ENCODE data around the gene BMP8B.
"Not testable (repeated sequence)": the region's sequence is repeated elsewhere in the genome, so short reads cannot be mapped to it uniquely, and the experiment has no call there.

Gene BMP8B

GRCh38 chr1:39771022-39771532 is 17.6 kb downstream of the BMP8B start, which contains the start of gene OXCT2:
Gene OXCT2, minus strand, starts transcription at chr1:39771348. Its CDS starts 93 bp downstream, at chr1:39771255.
- H3K36me3 ChIP-seq (ENCODE audit: control insufficient read depth in 1 of 2, insufficient read depth in 2 of 2, low read length in 2 of 2); H3K9ac ChIP-seq (ENCODE audit: low read depth in 1 of 2, low read length in 2 of 2); H3K4me1 ChIP-seq (ENCODE audit: control insufficient read depth in 1 of 2, insufficient read depth in 2 of 2, low read length in 2 of 2); H3K27me3 ChIP-seq (ENCODE audit: control insufficient read depth in 1 of 2, insufficient read depth in 2 of 2, low read length in 2 of 2); H3K27ac ChIP-seq (ENCODE audit: low read depth, low read length); H3K9me3 ChIP-seq (ENCODE audit: control insufficient read depth in 1 of 2, low read length in 2 of 2): not testable (repeated sequence)
- peak within 1 kb of the TSS in 1 of 2 donors; percentile 36 for H3K4me3 ChIP-seq (ENCODE audit: low read depth in 1 of 2, low read length in 2 of 2)

- not testable (repeated sequence) for H3K9me3 ChIP-seq (ENCODE audit: control insufficient read depth in 1 of 2, low read length in 2 of 2); H3K27ac ChIP-seq (ENCODE audit: low read depth, low read length); H3K9ac ChIP-seq (ENCODE audit: low read depth in 1 of 2, low read length in 2 of 2); H3K4me1 ChIP-seq (ENCODE audit: control insufficient read depth in 1 of 2, insufficient read depth in 2 of 2, low read length in 2 of 2); H3K36me3 ChIP-seq (ENCODE audit: control insufficient read depth in 1 of 2, insufficient read depth in 2 of 2, low read length in 2 of 2); H3K27me3 ChIP-seq (ENCODE audit: control insufficient read depth in 1 of 2, insufficient read depth in 2 of 2, low read length in 2 of 2)
- peak overlapping the region in 1 of 2 donors; percentile 36 for H3K4me3 ChIP-seq (ENCODE audit: low read depth in 1 of 2, low read length in 2 of 2)
Measured at GRCh38 chr1:39770100-39771021, 18.3 kb downstream of the BMP8B start.

- not testable (repeated sequence) for H3K4me1 ChIP-seq (ENCODE audit: control insufficient read depth in 1 of 2, insufficient read depth in 2 of 2, low read length in 2 of 2); H3K27me3 ChIP-seq (ENCODE audit: control insufficient read depth in 1 of 2, insufficient read depth in 2 of 2, low read length in 2 of 2); H3K9me3 ChIP-seq (ENCODE audit: control insufficient read depth in 1 of 2, low read length in 2 of 2); H3K27ac ChIP-seq (ENCODE audit: low read depth, low read length); H3K36me3 ChIP-seq (ENCODE audit: control insufficient read depth in 1 of 2, insufficient read depth in 2 of 2, low read length in 2 of 2); H3K4me3 ChIP-seq (ENCODE audit: low read depth in 1 of 2, low read length in 2 of 2); H3K9ac ChIP-seq (ENCODE audit: low read depth in 1 of 2, low read length in 2 of 2)
Measured at GRCh38 chr1:39769502-39769901, 19.2 kb downstream of the BMP8B start.

DNA sequence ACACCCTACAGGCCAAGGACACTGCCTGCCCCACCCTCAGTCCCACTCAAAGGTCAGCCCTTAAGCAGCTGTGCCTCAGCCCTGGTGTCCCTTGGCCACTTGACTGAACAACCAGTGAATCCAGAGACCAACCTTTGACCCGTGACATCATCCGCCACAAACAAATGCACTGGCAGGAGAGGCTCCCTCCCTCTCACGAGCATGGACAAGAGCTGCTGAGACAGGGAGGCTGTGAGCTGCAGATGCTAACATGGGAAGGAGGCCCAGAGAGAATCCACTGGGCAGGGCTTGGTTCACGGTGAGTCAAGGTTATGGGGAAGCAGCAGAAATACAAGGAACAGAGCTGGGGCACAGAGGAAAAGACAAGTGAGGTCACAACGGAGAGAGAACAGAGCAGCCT is 22.2 kb downstream of the BMP8B start:
- H3K27ac ChIP-seq (ENCODE audit: low read depth, low read length); H3K36me3 ChIP-seq (ENCODE audit: control insufficient read depth in 1 of 2, insufficient read depth in 2 of 2, low read length in 2 of 2); H3K9ac ChIP-seq (ENCODE audit: low read depth in 1 of 2, low read length in 2 of 2); H3K4me3 ChIP-seq (ENCODE audit: low read depth in 1 of 2, low read length in 2 of 2); H3K27me3 ChIP-seq (ENCODE audit: control insufficient read depth in 1 of 2, insufficient read depth in 2 of 2, low read length in 2 of 2); H3K4me1 ChIP-seq (ENCODE audit: control insufficient read depth in 1 of 2, insufficient read depth in 2 of 2, low read length in 2 of 2); H3K9me3 ChIP-seq (ENCODE audit: control insufficient read depth in 1 of 2, low read length in 2 of 2): not testable (repeated sequence)

DNA sequence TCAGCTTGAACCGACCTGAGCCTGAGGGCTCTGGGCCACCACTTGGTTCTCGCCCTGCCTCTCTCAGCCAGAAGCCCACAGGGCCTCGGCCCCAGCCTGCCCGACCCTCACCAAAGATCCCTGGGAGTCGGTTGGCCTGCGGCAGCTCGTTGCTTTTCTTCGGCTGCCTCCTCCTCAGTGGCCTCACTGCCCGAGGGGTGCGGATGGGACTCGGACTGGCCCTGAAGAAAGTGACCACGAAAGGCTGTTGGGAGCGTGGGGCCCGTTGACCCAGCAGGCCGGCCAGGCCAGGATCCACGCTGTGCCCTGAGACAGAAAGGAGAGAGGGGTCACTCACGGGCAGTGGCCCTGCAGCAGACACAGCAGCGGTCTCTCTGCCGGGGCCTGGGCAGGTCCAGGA is 24.2 kb downstream of the BMP8B start:
- not testable (repeated sequence) for H3K36me3 ChIP-seq (ENCODE audit: control insufficient read depth in 1 of 2, insufficient read depth in 2 of 2, low read length in 2 of 2); H3K4me3 ChIP-seq (ENCODE audit: low read depth in 1 of 2, low read length in 2 of 2); H3K27me3 ChIP-seq (ENCODE audit: control insufficient read depth in 1 of 2, insufficient read depth in 2 of 2, low read length in 2 of 2); H3K9me3 ChIP-seq (ENCODE audit: control insufficient read depth in 1 of 2, low read length in 2 of 2); H3K27ac ChIP-seq (ENCODE audit: low read depth, low read length); H3K4me1 ChIP-seq (ENCODE audit: control insufficient read depth in 1 of 2, insufficient read depth in 2 of 2, low read length in 2 of 2); H3K9ac ChIP-seq (ENCODE audit: low read depth in 1 of 2, low read length in 2 of 2)

DNA sequence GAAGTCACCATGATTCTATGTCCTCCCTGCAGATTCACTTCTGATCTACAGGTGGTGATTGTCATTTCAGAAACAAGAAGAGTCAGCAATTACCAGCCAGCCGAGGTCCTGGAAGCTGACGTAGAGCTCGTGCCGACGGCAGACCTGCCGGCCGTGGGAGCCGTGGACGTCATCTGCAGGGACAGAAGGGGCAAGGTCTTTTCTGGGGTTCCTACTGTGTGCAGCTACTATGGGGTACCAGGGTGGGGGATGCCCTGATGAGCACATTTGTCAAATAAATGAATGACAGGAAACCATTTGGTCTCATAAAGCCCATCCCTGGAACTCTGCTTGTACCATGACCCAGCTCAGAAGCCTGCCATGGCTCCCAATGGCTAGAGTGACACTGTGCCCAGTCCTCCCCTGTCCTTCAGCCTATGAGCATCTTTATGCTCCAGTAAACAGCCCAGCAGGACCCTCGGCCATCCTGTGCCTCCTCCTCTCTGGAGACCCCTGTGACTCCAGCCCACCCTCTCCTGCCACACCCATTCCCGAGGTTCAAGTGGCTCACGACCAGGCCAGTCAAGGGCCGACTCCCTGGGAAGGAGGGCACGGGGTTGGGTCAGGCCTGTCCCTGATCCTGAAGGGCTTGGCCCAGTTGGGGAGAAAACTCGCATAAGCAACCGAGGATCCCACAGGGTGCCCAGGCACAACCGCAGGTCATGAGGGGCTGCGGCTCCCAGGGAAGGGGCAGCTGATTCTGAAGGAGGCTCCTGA is 24.9 kb downstream of the BMP8B start:
- H3K36me3 ChIP-seq (ENCODE audit: control insufficient read depth in 1 of 2, insufficient read depth in 2 of 2, low read length in 2 of 2), result peaks cover 0 to 17% of the 10 kb centered on the region in 2 donors
- H3K9ac ChIP-seq (ENCODE audit: low read depth in 1 of 2, low read length in 2 of 2); H3K27ac ChIP-seq (ENCODE audit: low read depth, low read length); H3K9me3 ChIP-seq (ENCODE audit: control insufficient read depth in 1 of 2, low read length in 2 of 2); H3K4me3 ChIP-seq (ENCODE audit: low read depth in 1 of 2, low read length in 2 of 2); H3K4me1 ChIP-seq (ENCODE audit: control insufficient read depth in 1 of 2, insufficient read depth in 2 of 2, low read length in 2 of 2); H3K27me3 ChIP-seq (ENCODE audit: control insufficient read depth in 1 of 2, insufficient read depth in 2 of 2, low read length in 2 of 2): not testable (repeated sequence)

DNA sequence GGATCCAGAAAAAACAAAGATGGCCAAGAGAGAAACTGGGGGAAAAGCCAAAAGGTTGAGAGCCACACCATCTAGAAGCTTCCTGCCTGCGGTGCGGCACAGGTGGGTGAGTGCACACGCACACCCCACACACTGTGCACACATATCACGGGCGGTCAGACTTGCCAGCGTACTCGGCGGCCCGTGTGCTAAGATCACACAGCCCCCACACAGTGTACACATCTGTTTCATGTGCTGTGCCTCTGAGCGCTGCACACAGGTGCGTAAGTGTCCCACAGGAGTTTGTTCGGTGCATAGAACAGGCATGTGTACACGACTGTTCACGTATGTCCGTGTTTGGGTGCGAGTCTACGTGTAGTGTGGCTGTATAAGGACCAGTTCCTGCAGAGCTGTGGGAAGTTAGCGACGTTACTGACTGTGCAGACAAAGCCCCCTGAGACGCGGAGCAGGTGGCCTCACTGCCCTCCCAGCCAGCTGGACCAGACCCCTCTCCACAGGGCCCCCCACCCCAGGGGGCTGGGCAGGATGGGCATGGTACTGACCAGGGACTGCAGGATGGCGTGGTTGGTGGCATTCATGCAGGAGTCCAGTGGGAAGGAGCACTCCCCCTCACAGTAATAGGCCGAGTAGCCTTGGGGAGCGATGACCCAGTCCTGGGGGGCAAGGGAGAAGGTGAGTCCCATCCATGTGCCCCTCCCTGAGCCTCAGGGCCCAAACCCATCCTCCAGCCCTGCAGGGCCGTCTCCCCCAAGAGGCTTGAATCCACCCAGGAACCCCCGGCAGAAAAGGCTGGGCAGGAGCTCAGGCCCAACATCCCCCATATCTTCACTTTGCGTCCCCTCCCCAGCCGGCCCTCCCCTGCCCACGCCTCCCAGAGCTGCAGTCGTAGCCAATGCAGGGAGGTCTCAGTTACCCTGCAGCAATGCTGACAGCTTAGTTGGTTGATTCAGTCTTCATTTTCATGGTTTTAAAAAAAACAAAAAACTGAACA is 25.8 kb downstream of the BMP8B start:
- Histone ChIP-seq H3K4me1 (ENCODE audit: control insufficient read depth in 1 of 2, insufficient read depth in 2 of 2, low read length in 2 of 2) (no peaks in the 10 kb centered on the region), H3K9ac (ENCODE audit: low read depth in 1 of 2, low read length in 2 of 2) (no peak overlapping the region), H3K36me3 (ENCODE audit: control insufficient read depth in 1 of 2, insufficient read depth in 2 of 2, low read length in 2 of 2) (peaks cover 0 to 25% of the 10 kb centered on the region in 2 donors), H3K27me3 (ENCODE audit: control insufficient read depth in 1 of 2, insufficient read depth in 2 of 2, low read length in 2 of 2) (no peaks in the 10 kb centered on the region), H3K4me3 (ENCODE audit: low read depth in 1 of 2, low read length in 2 of 2) (no peak overlapping the region), H3K27ac (ENCODE audit: low read depth, low read length) (no peak overlapping the region), H3K9me3 (ENCODE audit: control insufficient read depth in 1 of 2, low read length in 2 of 2) (no peaks in the 10 kb centered on the region)

DNA sequence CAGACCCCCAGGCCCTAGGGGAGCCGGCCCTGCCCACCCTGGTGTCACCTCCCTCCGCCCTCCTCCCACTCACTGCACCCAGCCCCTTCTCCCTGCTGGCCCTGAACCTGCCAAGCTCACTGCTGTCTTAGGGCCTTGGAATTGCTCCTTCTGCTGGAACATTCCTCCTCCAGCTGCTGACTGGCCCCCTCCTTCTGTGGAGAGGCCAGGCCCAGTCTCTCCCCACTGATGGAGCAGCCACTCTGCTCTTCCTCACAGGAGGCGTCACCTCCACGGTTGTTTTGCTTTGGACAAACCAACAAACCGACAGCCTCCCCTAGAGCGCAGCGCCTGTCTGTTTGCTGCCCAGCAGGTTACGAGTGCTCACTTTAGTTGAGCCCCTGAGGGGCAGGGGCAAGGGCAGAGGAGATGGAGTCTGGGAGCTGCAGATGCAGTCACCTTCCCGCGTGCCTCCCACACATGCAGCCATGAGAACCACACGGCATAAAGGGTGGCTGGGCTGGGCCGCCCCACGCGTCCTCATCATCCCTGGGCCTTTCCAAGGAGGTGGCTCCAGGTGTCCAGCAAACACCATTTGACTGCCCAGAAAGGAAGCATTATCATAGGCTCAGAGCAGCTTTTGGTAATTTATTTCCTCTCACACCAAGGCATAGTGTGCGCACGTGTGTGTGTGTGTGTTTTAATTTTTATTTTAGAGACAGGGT is 27.0 kb downstream of the BMP8B start:
- no peak overlapping the region for H3K4me3 ChIP-seq (ENCODE audit: low read depth in 1 of 2, low read length in 2 of 2)
- H3K9me3 ChIP-seq (ENCODE audit: control insufficient read depth in 1 of 2, low read length in 2 of 2), result no peaks in the 10 kb centered on the region
- H3K9ac ChIP-seq (ENCODE audit: low read depth in 1 of 2, low read length in 2 of 2), result no peak overlapping the region
- no peak overlapping the region for H3K27ac ChIP-seq (ENCODE audit: low read depth, low read length)
- peaks cover 0 to 36% of the 10 kb centered on the region in 2 donors for H3K36me3 ChIP-seq (ENCODE audit: control insufficient read depth in 1 of 2, insufficient read depth in 2 of 2, low read length in 2 of 2)
- no peaks in the 10 kb centered on the region for H3K27me3 ChIP-seq (ENCODE audit: control insufficient read depth in 1 of 2, insufficient read depth in 2 of 2, low read length in 2 of 2)
- H3K4me1 ChIP-seq (ENCODE audit: control insufficient read depth in 1 of 2, insufficient read depth in 2 of 2, low read length in 2 of 2), result no peaks in the 10 kb centered on the region

DNA sequence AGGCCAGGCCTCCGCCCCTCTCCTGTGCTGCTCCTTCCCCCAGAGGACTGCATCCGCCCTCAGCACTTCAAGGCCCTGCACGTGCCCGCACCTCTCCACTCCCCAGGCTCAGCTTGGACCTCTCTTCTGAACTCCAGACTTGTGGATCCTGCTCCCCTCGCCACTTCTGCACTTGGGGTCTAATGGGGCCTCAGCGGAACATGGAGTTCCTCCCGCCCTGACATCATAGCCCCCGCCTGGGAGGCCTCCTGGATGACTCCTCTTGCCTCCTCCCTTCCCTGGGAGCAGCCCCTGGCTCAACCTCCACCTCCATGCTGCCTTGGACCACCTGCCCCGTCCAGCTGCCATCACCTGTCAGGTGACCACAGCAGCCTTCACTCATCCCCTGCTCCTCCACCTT is 27.6 kb downstream of the BMP8B start:
- H3K9me3 ChIP-seq (ENCODE audit: control insufficient read depth in 1 of 2, low read length in 2 of 2), result no peaks in the 10 kb centered on the region
- H3K27me3 ChIP-seq (ENCODE audit: control insufficient read depth in 1 of 2, insufficient read depth in 2 of 2, low read length in 2 of 2), result no peaks in the 10 kb centered on the region
- no peak overlapping the region for H3K9ac ChIP-seq (ENCODE audit: low read depth in 1 of 2, low read length in 2 of 2)
- peaks cover 0 to 41% of the 10 kb centered on the region in 2 donors for H3K36me3 ChIP-seq (ENCODE audit: control insufficient read depth in 1 of 2, insufficient read depth in 2 of 2, low read length in 2 of 2)
- H3K4me1 ChIP-seq (ENCODE audit: control insufficient read depth in 1 of 2, insufficient read depth in 2 of 2, low read length in 2 of 2), result no peaks in the 10 kb centered on the region
- no peak overlapping the region for H3K4me3 ChIP-seq (ENCODE audit: low read depth in 1 of 2, low read length in 2 of 2)
- H3K27ac ChIP-seq (ENCODE audit: low read depth, low read length), result no peak overlapping the region
